K562 (cell line): ENCODE results near the gene DLGAP1. TPM values are rescaled to one million over a fixed set of nuclear protein-coding genes. Genes with fewer than 3 reads are reported as not detected.

ENCODE experiments used
- PKNOX1 ChIP-seq: fragments of 450-650 bp; IDR thresholded peaks from 2 replicates; pipeline ENCODE4 v1.6.1; 2016
- REST ChIP-seq, 2 experiments: fragments of 450-650 bp; formaldehyde crosslinking in 1 of 2; IDR thresholded peaks; 2 replicates each; pipeline versions ENCODE4 v1.4.0 to v1.6.1; 2014 to 2020; ENCODE audit warnings: mild to moderate bottlenecking in 2 of 2, borderline replicate concordance in 1 of 2, low read depth in 1 of 2
- SRF ChIP-seq, 2 experiments: fragments of 250-450, 450-650 bp in 1 of 2; sonication (Bioruptor Pico) in 1 of 2; sonication (generic) in 1 of 2; formaldehyde crosslinking; IDR thresholded peaks; 2 replicates each; pipeline versions ENCODE4 v1.5.0 to v1.5.1; 2020 to 2022; ENCODE audit warnings: mild to moderate bottlenecking in 1 of 2, missing genetic modification reagents in 1 of 2
- TEAD4 ChIP-seq, 2 experiments: sonication (generic) in 1 of 2; formaldehyde crosslinking in 1 of 2; IDR thresholded peaks; 2 replicates each; pipeline versions ENCODE4 v1.6.1 to v1.8.0; 2012 to 2022; ENCODE audit warnings: borderline replicate concordance in 1 of 2, inconsistent platforms in 1 of 2, low read length in 1 of 2, mild to moderate bottlenecking in 1 of 2, missing genetic modification reagents in 1 of 2
- ZNF232 ChIP-seq: sonication (generic); formaldehyde crosslinking; IDR thresholded peaks from 2 replicates; pipeline ENCODE4 v1.8.0; 2022; ENCODE audit warnings: mild to moderate bottlenecking, missing genetic modification reagents
- ZNF318 ChIP-seq, 2 experiments: fragments of 450-650 bp; IDR thresholded peaks; 2 replicates each; pipeline ENCODE4 v1.6.1; 2016; ENCODE audit warnings: mild to moderate bottlenecking in 2 of 2, borderline replicate concordance in 1 of 2, low read depth in 1 of 2, moderate library complexity in 1 of 2
- polyA plus RNA-seq, 8 experiments: library from polyadenylated mRNA; depleted of rRNA in 4 of 8; stranded (reverse) in 5 of 8; unstranded in 3 of 8; fragments of >200 nt; fragmentation: Nextera tagmentation in 2 of 8; fragmentation: Illumina TruSeq in 1 of 8; extraction: Ambion mirVana in 2 of 8; extraction: Trizol in 1 of 8; gene quantifications; 2 replicates each; pipeline versions ENCODE4 v1.2.1 to v1.2.3, GENCODE V29; 2011 to 2014; ENCODE audit warnings: inconsistent platforms in 1 of 8, missing spikeins in 1 of 8
- total RNA-seq, 7 experiments: library from RNA; depleted of rRNA in 6 of 7; stranded (reverse); fragments of >200 nt in 6 of 7; fragmentation: Illumina TruSeq in 2 of 7; extraction: Trizol in 2 of 7; gene quantifications; 2 replicates each; pipeline versions ENCODE4 v1.2.1 to v1.2.3, GENCODE V29; 2011 to 2021; ENCODE audit warnings: low replicate concordance in 1 of 7

DLGAP1 gene
- total and polyA plus RNA-seq, 9 of the 15 experiments (the other 6 are each of a cell fraction or from before 2014, with no cell fraction given), result 0.04 to 0.22 (median 0.08) TPM

- no peak for TF ChIP-seq ZNF318 (IDR thresholded peaks at IDR 0.05; ENCODE audit: borderline replicate concordance in 1 of 2, low read depth in 1 of 2)
- TF ChIP-seq PKNOX1, result no peak
- no peak; a peak in 1 of 4 replicates for TF ChIP-seq SRF (CRISPR knock-in tag; IDR thresholded peaks at IDR 0.05)
- no peak for TF ChIP-seq ZNF232 (CRISPR knock-in tag)
- TF ChIP-seq REST (IDR thresholded peaks at IDR 0.05; ENCODE audit: borderline replicate concordance), result no peak
- TF ChIP-seq REST (CRISPR knock-in tag; IDR thresholded peaks at IDR 0.05; ENCODE audit: low read depth), result peak; percentile 69
- TF ChIP-seq TEAD4 (IDR thresholded peaks at IDR 0.05; ENCODE audit: low read length), result peak; percentile 20; the same call in 1 of the 2 replicates
- no peak for TF ChIP-seq TEAD4 (CRISPR knock-in tag; IDR thresholded peaks at IDR 0.05; ENCODE audit: borderline replicate concordance)
These were observed 1006.1 kb downstream of the DLGAP1 start (continued) for GRCh38 chr18:3448838-3449511.
